Activated naive CD8-positive, alpha-beta T cell treated with anti-CD3 and anti-CD28 coated beads for 36 hours (primary cell): ENCODE results near the gene GNG10. TPM values are rescaled to one million over a fixed set of nuclear protein-coding genes. Genes with fewer than 3 reads are reported as not detected.
"Not testable (repeated sequence)": the region's sequence is repeated elsewhere in the genome, so short reads cannot be mapped to it uniquely, and the experiment has no call there.

Experiments used
- DNase-seq: peaks from one replicate; pipeline ENCODE4 v3.0.0; 2021
- H3K27ac Mint-ChIP-seq: one replicate; pipeline ENCODE4 v1.8.0; 2022; ENCODE audit warnings: mild to moderate bottlenecking, moderate library complexity, mixed read lengths
- H3K27me3 Mint-ChIP-seq: one replicate; pipeline ENCODE4 v1.8.0; 2022; ENCODE audit warnings: mild to moderate bottlenecking, mixed read lengths
- H3K36me3 Mint-ChIP-seq: one replicate; pipeline ENCODE4 v1.8.0; 2021; ENCODE audit warnings: mild to moderate bottlenecking, mixed read lengths
- H3K4me1 Mint-ChIP-seq: one replicate; pipeline ENCODE4 v1.8.0; 2021; ENCODE audit warnings: mixed read lengths
- H3K4me3 Mint-ChIP-seq: one replicate; pipeline ENCODE4 v1.8.0; 2022; ENCODE audit warnings: mild to moderate bottlenecking, moderate library complexity, mixed read lengths
- H3K9me3 Mint-ChIP-seq: one replicate; pipeline ENCODE4 v1.8.0; 2022; ENCODE audit warnings: mixed read lengths
- total RNA-seq, 2 experiments: library from RNA; stranded (reverse); gene quantifications; one replicate each; pipeline ENCODE4 v1.2.3, GENCODE V29; 2021

Gene GNG10
- 10 to 100 TPM; 25.4 to 26.0 TPM for total RNA-seq

GRCh38 chr9:111661150-111661801, at the start of gene GNG10:
GNG10 (plus strand) TSS chr9:111661605; CDS start chr9:111661635, 30 bp downstream.
- Mint-ChIP-seq H3K27me3 (no peaks in the 10 kb centered on the region), H3K4me1 (peaks cover 23% of the 10 kb centered on the region), H3K27ac (peak within 1 kb of the TSS; percentile 90), H3K4me3 (peak within 1 kb of the TSS; percentile 90), H3K36me3 (peaks cover 7% of the 10 kb centered on the region), H3K9me3 (no peaks in the 10 kb centered on the region)
- DNase-seq: peak; percentile 83

GRCh38 chr9:111613436-111614040, 47.9 kb upstream of the GNG10 start:
- no peak for DNase-seq
- Mint-ChIP-seq H3K27ac (no peak overlapping the region), H3K36me3 (no peaks in the 10 kb centered on the region), H3K4me3 (no peak overlapping the region), H3K4me1 (no peaks in the 10 kb centered on the region), H3K9me3 (no peaks in the 10 kb centered on the region), H3K27me3 (peaks cover 27% of the 10 kb centered on the region)

GRCh38 chr9:111615928-111616327, 45.5 kb upstream of the GNG10 start:
- Mint-ChIP-seq H3K27ac (no peak overlapping the region), H3K9me3 (no peaks in the 10 kb centered on the region), H3K27me3 (peaks cover 17% of the 10 kb centered on the region), H3K4me3 (no peak overlapping the region), H3K36me3 (no peaks in the 10 kb centered on the region), H3K4me1 (no peaks in the 10 kb centered on the region)
- no peak for DNase-seq

GRCh38 chr9:111617349-111617748, 44.1 kb upstream of the GNG10 start:
- not testable (repeated sequence) for H3K4me1 Mint-ChIP-seq, DNase-seq, H3K9me3 Mint-ChIP-seq, H3K4me3 Mint-ChIP-seq, H3K27ac Mint-ChIP-seq, H3K36me3 Mint-ChIP-seq
- peaks cover 22% of the 10 kb centered on the region for H3K27me3 Mint-ChIP-seq

- Mint-ChIP-seq H3K4me3 (no peak overlapping the region), H3K27ac (no peak overlapping the region), H3K36me3 (no peaks in the 10 kb centered on the region), H3K4me1 (no peaks in the 10 kb centered on the region), H3K9me3 (no peaks in the 10 kb centered on the region), H3K27me3 (peaks cover 21% of the 10 kb centered on the region)
- peak; percentile 10 for DNase-seq
These were observed 39.4 kb upstream of the GNG10 start for GRCh38 chr9:111621895-111622480.

- Mint-ChIP-seq H3K4me3 (no peak overlapping the region), H3K4me1 (no peaks in the 10 kb centered on the region), H3K36me3 (no peaks in the 10 kb centered on the region), H3K27me3 (peaks cover 21% of the 10 kb centered on the region), H3K27ac (no peak overlapping the region), H3K9me3 (no peaks in the 10 kb centered on the region)
- DNase-seq: no peak
These were observed 38.8 kb upstream of the GNG10 start for GRCh38 chr9:111622626-111623025.

DNA sequence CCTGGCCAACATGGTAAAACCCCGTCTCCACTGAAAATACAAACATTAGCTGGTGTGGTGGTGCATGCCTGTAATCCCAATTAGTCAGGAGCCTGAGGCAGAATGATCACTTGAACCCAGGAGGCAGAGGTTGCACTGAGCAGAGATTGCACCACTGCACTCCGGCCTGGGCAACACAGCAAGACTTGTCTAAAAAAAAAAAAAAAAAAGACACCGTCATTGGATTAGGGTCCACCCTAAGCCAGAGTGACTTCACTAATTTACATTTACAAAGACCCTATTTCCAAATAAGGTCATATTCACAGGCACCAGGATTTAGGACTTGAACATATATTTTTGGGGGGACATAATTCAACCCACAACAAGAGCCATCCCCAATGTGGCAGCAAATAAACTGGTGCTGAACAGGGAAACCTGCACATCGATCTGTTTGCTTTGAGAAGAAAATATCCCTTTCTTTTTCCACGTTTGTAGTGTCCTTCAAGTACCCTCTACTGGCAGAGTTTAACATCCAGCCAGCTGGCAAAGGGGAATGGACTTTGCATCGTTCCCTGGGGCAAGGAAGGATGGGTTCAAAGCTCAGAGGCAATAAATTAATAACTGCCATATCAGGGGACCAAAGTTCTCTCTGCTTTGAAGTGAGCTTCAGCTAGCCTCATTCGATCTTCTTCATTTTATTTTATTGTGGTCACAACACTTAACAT, 34.0 kb upstream of the GNG10 start:
- DNase-seq: no peak
- Mint-ChIP-seq H3K9me3 (no peaks in the 10 kb centered on the region), H3K4me1 (peaks cover 8% of the 10 kb centered on the region), H3K27me3 (peaks cover 10% of the 10 kb centered on the region), H3K27ac (no peak overlapping the region), H3K4me3 (no peak overlapping the region), H3K36me3 (peaks cover 9% of the 10 kb centered on the region)

GRCh38 chr9:111628411-111628810, 33.0 kb upstream of the GNG10 start:
- Mint-ChIP-seq H3K4me3 (no peak overlapping the region), H3K36me3 (peaks cover 19% of the 10 kb centered on the region), H3K4me1 (peaks cover 18% of the 10 kb centered on the region), H3K9me3 (no peaks in the 10 kb centered on the region), H3K27ac (no peak overlapping the region), H3K27me3 (peaks cover 1% of the 10 kb centered on the region)
- DNase-seq: no peak

GRCh38 chr9:111630182-111630963, 31.0 kb upstream of the GNG10 start:
- peak; percentile 2 for DNase-seq
- peak overlapping the region; percentile 94 for H3K27ac Mint-ChIP-seq
- H3K9me3 Mint-ChIP-seq: no peaks in the 10 kb centered on the region
- H3K4me1 Mint-ChIP-seq: peaks cover 36% of the 10 kb centered on the region
- peaks cover 37% of the 10 kb centered on the region for H3K36me3 Mint-ChIP-seq
- peak overlapping the region; percentile 99 for H3K4me3 Mint-ChIP-seq
- no peaks in the 10 kb centered on the region for H3K27me3 Mint-ChIP-seq

DNA sequence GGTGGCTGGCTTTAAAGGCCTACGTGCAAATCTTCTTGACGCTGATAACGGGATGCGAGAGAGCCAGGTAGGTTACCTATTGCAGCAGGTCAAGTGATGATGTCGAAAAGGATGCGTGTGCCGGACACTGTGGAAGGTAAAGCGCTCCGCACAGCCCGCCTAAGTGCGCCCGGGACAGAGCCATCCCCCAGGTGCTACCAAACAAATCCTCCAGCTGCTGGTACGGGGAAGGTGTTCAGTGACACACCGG, 30.5 kb upstream of the GNG10 start:
- H3K27me3 Mint-ChIP-seq: no peaks in the 10 kb centered on the region
- no peak for DNase-seq
- H3K4me3 Mint-ChIP-seq: peak overlapping the region; percentile 99
- H3K4me1 Mint-ChIP-seq: peaks cover 40% of the 10 kb centered on the region
- H3K27ac Mint-ChIP-seq: peak overlapping the region; percentile 94
- H3K9me3 Mint-ChIP-seq: no peaks in the 10 kb centered on the region
- H3K36me3 Mint-ChIP-seq: peaks cover 37% of the 10 kb centered on the region

GRCh38 chr9:111631214-111631971, 30.0 kb upstream of the GNG10 start, which contains the start of gene DNAJC25:
DNAJC25 (plus strand) TSS chr9:111631334; CDS start chr9:111631408, 74 bp downstream.
- Mint-ChIP-seq H3K9me3 (no peaks in the 10 kb centered on the region), H3K4me1 (peaks cover 42% of the 10 kb centered on the region), H3K36me3 (peaks cover 37% of the 10 kb centered on the region), H3K4me3 (peak within 1 kb of the TSS; percentile 99), H3K27ac (peak within 1 kb of the TSS; percentile 94), H3K27me3 (no peaks in the 10 kb centered on the region)
- peak; percentile 98 for DNase-seq

DNA sequence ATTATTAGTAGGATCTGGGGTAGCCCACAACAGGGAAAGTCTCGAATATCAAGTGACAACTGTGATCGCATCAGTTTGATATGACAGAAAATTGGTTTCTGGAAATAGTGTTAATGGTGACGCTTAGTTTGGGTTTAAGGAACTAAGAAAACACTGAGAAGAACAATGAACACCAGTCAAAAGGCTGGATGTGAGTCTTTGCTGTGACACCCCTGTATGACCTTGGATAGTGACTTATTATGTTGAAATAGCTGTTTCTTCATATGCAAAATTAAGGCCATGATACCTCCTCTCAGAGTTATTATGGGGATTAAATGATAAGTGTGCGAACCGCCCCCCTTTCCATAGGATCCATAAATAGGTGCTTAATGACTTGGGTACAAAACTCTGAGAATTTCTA, 29.3 kb upstream of the GNG10 start:
- peak overlapping the region; percentile 91 for H3K27ac Mint-ChIP-seq
- H3K36me3 Mint-ChIP-seq: peaks cover 37% of the 10 kb centered on the region
- H3K4me1 Mint-ChIP-seq: peaks cover 42% of the 10 kb centered on the region
- peak overlapping the region; percentile 99 for H3K4me3 Mint-ChIP-seq
- H3K27me3 Mint-ChIP-seq: no peaks in the 10 kb centered on the region
- no peak for DNase-seq
- no peaks in the 10 kb centered on the region for H3K9me3 Mint-ChIP-seq

GRCh38 chr9:111632695-111633388, 28.6 kb upstream of the GNG10 start:
- H3K27me3 Mint-ChIP-seq: no peaks in the 10 kb centered on the region
- no peaks in the 10 kb centered on the region for H3K9me3 Mint-ChIP-seq
- peaks cover 37% of the 10 kb centered on the region for H3K36me3 Mint-ChIP-seq
- peak overlapping the region; percentile 99 for H3K4me3 Mint-ChIP-seq
- peaks cover 42% of the 10 kb centered on the region for H3K4me1 Mint-ChIP-seq
- no peak overlapping the region for H3K27ac Mint-ChIP-seq
- no peak for DNase-seq

- H3K27me3 Mint-ChIP-seq: no peaks in the 10 kb centered on the region
- peaks cover 37% of the 10 kb centered on the region for H3K36me3 Mint-ChIP-seq
- peaks cover 42% of the 10 kb centered on the region for H3K4me1 Mint-ChIP-seq
- no peak overlapping the region for H3K27ac Mint-ChIP-seq
- peak overlapping the region; percentile 99 for H3K4me3 Mint-ChIP-seq
- DNase-seq: no peak
- H3K9me3 Mint-ChIP-seq: no peaks in the 10 kb centered on the region
These were observed 28.0 kb upstream of the GNG10 start for GRCh38 chr9:111633389-111633736.
